Esophagus squamous epithelium (tissue), 5 donors: ENCODE results near the gene PLCB4. TPM values are rescaled to one million over a fixed set of nuclear protein-coding genes. Genes with fewer than 3 reads are reported as not detected.

Experiments used
- DNase-seq: peaks from one replicate; lab custom pipeline; 2025; lab: John Stamatoyannopoulos, UW
- H3K27ac ChIP-seq, 4 donors: fragments of 200-600 bp; sonication (generic); one replicate each; pipeline ENCODE4 v1.5.1; 2016 to 2019; ENCODE audit warnings: mild to moderate bottlenecking in 1 of 4
- H3K27me3 ChIP-seq, 4 donors: fragments of 200-600 bp; sonication (generic); 1 replicate in 3 of 4; 2 replicates in 1 of 4; pipeline versions ENCODE4 v1.5.1 to v1.6.0; 2017 to 2021; ENCODE audit warnings: antibody characterized with exemption in 1 of 4
- H3K36me3 ChIP-seq, 3 donors: fragments of 200-600 bp; sonication (generic); one replicate each; pipeline ENCODE4 v1.5.1; 2016 to 2019
- H3K4me1 ChIP-seq, 3 donors: fragments of 200-600 bp; sonication (generic); one replicate each; pipeline ENCODE4 v1.5.1; 2017 to 2019
- H3K4me3 ChIP-seq, 4 donors: fragments of 200-600 bp; sonication (generic); 1 replicate in 3 of 4; 2 replicates in 1 of 4; pipeline ENCODE4 v1.5.1; 2016 to 2019; ENCODE audit warnings: mild to moderate bottlenecking in 2 of 4, moderate library complexity in 1 of 4
- H3K9me3 ChIP-seq, 3 donors: fragments of 200-600 bp; sonication (generic); one replicate each; pipeline ENCODE4 v1.5.1; 2016 to 2019
- POLR2A ChIP-seq, 4 donors: fragments of 450-650 bp; IDR thresholded peaks; one replicate each; pipeline ENCODE4 v1.6.1; 2017; ENCODE audit warnings: antibody characterized with exemption in 4 of 4, mild to moderate bottlenecking in 4 of 4, moderate library complexity in 3 of 4
- WGBS, 2 donors: methylation state at CpG; one replicate each; pipeline ENCODE4 v1.1.5; 2018; 5-methylcytosine and 5-hydroxymethylcytosine counted together
- intact Hi-C: fragments of 100-400 bp; cut with DNase I; formaldehyde crosslinking; loops from one replicate; pipeline ENCODE4 v1.15.0; 2022
- total RNA-seq, 4 donors: library from RNA; depleted of rRNA; stranded (reverse); fragments of >200 nt; gene quantifications; one replicate each; pipeline ENCODE4 v1.1.0, GENCODE V29; 2016
- TF ChIP-seq, protein P1 (sequence below), 6 experiments: fragments of 450-650 bp in 4 of 6; fragments of 200-600 bp in 2 of 6; sonication (generic) in 2 of 6; IDR thresholded peaks; one replicate each; pipeline ENCODE4 v1.5.1; 2016 to 2019; ENCODE audit warnings: antibody characterized with exemption in 6 of 6, mild to moderate bottlenecking in 4 of 6, moderate library complexity in 4 of 6
- donor health status: DM: yes; HTN: yes; CAD: no.

PLCB4 gene
- total RNA-seq, 4 donors from 2014 or later = 1.1 to 13.7 (median 2.8) TPM

DNA sequence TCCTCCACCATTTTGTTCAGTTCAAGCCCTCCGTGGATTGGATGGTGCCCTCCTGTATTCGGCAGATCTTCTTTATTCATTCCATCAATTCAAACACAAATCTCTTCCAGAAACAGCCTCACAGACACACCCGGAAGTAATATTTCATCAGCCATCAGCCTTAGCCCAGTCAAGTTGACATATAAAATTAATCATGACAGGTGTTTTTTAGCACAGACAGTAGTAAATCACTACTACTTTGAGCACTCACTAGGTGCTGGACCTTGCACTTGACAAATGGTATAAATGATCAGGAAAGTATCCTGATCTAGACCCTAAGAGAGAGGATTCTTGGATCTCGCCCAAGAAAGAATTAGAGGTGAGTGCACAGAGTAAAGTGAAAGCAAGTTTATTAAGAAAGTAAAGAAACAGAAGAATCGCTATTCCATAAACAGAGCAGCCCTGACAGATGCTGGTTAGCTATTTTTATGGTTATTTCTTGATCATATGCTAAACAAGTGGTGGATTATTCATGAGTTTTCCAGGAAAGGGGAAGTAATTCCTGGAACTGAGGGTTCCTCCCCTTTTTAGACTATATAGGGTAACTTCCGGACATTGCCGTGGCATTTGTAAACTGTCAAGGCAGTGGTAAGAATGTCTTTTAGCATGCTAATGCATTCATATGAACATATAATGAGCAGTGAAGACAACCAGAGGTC, 250.9 kb downstream of the PLCB4 start:
- peaks cover 0 to 13% (median 11%) of the 10 kb centered on the region in 3 donors for H3K4me1 ChIP-seq
- 48 to 53% methylated on average over 7 of the region's 7 CpGs for WGBS, 2 donors
- H3K27me3 ChIP-seq = no peaks in the 10 kb centered on the region
- TF ChIP-seq, protein P1, sequence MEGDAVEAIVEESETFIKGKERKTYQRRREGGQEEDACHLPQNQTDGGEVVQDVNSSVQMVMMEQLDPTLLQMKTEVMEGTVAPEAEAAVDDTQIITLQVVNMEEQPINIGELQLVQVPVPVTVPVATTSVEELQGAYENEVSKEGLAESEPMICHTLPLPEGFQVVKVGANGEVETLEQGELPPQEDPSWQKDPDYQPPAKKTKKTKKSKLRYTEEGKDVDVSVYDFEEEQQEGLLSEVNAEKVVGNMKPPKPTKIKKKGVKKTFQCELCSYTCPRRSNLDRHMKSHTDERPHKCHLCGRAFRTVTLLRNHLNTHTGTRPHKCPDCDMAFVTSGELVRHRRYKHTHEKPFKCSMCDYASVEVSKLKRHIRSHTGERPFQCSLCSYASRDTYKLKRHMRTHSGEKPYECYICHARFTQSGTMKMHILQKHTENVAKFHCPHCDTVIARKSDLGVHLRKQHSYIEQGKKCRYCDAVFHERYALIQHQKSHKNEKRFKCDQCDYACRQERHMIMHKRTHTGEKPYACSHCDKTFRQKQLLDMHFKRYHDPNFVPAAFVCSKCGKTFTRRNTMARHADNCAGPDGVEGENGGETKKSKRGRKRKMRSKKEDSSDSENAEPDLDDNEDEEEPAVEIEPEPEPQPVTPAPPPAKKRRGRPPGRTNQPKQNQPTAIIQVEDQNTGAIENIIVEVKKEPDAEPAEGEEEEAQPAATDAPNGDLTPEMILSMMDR (IDR thresholded peaks at IDR 0.05) = no peak
- TF ChIP-seq POLR2A (IDR thresholded peaks at IDR 0.05) = no peak
- H3K27ac ChIP-seq = no peak overlapping the region
- no peak overlapping the region for H3K4me3 ChIP-seq
- intact Hi-C loops = no loop called here
- no peaks in the 10 kb centered on the region for H3K36me3 ChIP-seq
- no peak for DNase-seq
- no peaks in the 10 kb centered on the region for H3K9me3 ChIP-seq

DNA sequence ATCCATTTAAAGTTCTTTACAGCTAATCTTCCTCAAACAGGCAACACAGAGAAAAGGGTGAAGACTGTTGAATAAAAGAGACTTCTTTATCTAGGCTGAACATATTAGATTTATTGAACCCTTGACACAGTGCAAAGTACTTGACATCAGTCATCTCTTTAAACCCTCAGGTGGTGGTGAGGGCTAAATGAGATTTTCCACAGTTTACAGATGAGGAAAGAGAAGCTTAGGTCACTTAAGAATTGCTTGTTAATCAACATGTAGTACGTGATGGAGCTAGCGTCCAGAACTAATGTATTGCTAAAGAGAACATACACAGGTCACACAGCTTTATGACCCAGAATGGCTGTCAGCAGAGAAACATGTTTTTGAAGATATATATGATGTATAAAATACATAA, 252.1 kb downstream of the PLCB4 start:
- intact Hi-C loops = no loop called here

DNA sequence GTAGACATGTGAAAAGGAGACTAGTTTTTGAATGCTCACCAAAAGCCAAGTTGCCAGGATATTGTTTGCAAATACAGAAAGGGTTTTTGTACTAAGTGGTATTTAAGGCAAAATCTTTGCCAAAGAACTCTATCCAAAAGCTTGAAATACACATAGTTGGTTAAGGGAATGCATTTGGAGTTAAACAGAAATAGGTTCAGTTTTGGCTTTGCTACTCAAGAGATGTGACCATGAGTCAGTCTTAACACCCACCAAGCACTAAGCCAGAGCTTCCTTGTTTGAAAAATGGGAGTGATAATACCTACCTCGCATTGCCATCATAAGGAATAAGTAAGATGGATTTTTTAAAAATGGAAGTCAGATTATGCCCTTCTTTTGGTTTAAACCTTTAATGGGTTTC, 253.8 kb downstream of the PLCB4 start:
- Histone ChIP-seq H3K9me3 (no peaks in the 10 kb centered on the region), H3K4me3 (no peak overlapping the region), H3K4me1 (peaks cover 0 to 13% (median 11%) of the 10 kb centered on the region in 3 donors), H3K27ac (no peak overlapping the region), H3K36me3 (no peaks in the 10 kb centered on the region), H3K27me3 (no peaks in the 10 kb centered on the region)
- DNase-seq = no peak
- WGBS, 2 donors = 67 to 100% methylated on average over 1 of the region's 1 CpG
- TF ChIP-seq POLR2A (IDR thresholded peaks at IDR 0.05) = no peak
- TF ChIP-seq, protein P1 (IDR thresholded peaks at IDR 0.05) = no peak
- intact Hi-C loops = no loop called here

More for the DNA sequence above, 252.1 kb downstream of the PLCB4 start:
- no peaks in the 10 kb centered on the region for H3K27me3 ChIP-seq
- no peak overlapping the region for H3K27ac ChIP-seq
- no peaks in the 10 kb centered on the region for H3K9me3 ChIP-seq
- 86 to 88% methylated on average over 2 of the region's 2 CpGs for WGBS, 2 donors
- H3K4me3 ChIP-seq = no peak overlapping the region
- H3K36me3 ChIP-seq = no peaks in the 10 kb centered on the region
- no peak for TF ChIP-seq POLR2A (IDR thresholded peaks at IDR 0.05)
- TF ChIP-seq, protein P1 (IDR thresholded peaks at IDR 0.05) = no peak
- H3K4me1 ChIP-seq = peaks cover 0 to 13% (median 11%) of the 10 kb centered on the region in 3 donors
- no peak for DNase-seq

DNA sequence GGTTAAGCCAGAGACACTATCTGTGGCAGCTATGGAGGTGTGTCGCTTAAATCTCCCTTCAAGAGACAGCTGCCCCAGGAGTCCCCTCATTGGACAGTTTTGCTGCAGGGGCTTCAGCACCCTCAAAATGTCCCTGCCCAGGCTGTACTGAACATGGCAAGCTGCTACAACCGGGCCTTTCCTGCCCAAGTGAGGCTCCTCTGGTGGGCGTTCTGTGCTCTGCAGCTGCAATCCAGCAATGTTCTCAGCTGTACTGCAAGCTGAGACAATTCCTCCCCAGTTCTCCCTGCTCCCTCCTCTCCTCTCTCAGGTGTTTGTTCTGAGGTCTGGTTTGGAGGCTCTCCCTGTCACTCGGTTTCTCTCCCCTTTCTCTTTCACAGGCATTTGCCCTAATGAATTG, 254.7 kb downstream of the PLCB4 start:
- H3K4me1 ChIP-seq = peaks cover 0 to 13% (median 11%) of the 10 kb centered on the region in 3 donors
- H3K27ac ChIP-seq = no peak overlapping the region
- WGBS, 2 donors = 80% methylated on average over 4 of the region's 4 CpGs
- TF ChIP-seq POLR2A (IDR thresholded peaks at IDR 0.05) = no peak
- TF ChIP-seq, protein P1 (IDR thresholded peaks at IDR 0.05) = peak in 3 of 6 experiments; percentile 6 to 40 (median 20)
- intact Hi-C loops = no loop called here
- no peaks in the 10 kb centered on the region for H3K9me3 ChIP-seq
- no peak for DNase-seq
- H3K4me3 ChIP-seq = no peak overlapping the region
- H3K36me3 ChIP-seq = no peaks in the 10 kb centered on the region
- no peaks in the 10 kb centered on the region for H3K27me3 ChIP-seq

DNA sequence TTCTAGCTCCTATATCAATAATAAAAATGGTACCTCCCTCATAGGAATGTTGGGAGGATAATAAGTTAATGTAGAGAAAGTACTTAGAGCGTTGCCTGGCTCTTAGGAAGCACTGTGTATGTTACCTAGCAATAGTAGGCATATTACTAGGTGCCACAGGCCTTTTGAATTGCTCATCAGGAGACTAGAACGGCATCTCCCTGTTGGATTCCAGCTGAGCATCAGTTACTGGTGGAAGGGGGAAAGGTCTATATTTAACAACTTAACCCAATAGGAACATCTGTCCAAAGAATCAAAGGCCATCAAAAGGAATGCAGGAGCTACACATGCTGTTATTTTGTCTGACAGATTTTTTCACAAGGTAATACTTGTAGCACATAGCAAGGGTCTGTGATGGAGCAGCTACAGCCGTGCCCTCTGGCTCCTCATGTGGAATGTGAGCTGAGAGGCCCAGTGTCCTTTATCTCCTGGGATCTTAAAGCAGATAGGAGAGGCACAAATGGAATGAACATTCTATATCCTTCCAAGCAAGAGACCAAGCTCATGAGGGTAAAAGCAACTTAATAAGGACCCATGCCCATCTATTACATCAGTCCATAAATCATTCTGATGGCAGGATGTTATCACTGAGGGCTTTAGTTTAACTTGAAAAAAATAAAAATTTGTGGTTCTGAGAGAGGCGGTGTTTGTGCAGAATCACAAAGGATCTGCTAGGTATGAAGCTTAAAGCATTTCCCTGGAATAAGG, 260.6 kb downstream of the PLCB4 start:
- WGBS, 2 donors = 75 to 76% methylated on average over 4 of the region's 4 CpGs
- no peak for DNase-seq
- Histone ChIP-seq H3K9me3 (no peaks in the 10 kb centered on the region), H3K4me3 (no peak overlapping the region), H3K36me3 (no peaks in the 10 kb centered on the region), H3K4me1 (no peaks in the 10 kb centered on the region), H3K27me3 (no peaks in the 10 kb centered on the region), H3K27ac (no peak overlapping the region)
- no peak for TF ChIP-seq POLR2A (IDR thresholded peaks at IDR 0.05)
- TF ChIP-seq, protein P1 (IDR thresholded peaks at IDR 0.05) = no peak
- intact Hi-C loops = no loop called here
